ENCODE data around the gene GMDS.

DNA sequence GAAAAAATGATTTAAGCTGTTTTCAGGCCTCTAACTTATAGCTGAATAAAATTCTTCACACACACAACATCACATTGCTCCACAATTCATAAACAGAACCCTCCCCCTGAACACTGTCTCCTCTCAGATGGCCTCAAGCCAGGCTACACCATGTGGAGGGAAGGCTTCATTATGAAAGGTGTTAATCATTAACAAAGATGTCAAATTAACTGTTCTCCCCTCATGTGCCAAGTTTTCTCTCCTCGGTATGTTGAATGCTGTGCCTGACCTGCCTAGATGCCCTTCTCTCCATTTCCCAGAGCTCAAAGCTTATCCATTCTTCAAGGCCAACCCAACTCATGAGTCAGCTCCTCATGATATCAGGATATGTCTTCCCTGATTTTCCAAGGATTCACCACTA lies 210.4 kb downstream of the GMDS start:
- no peak for TF ChIP-seq POLR2A (IDR thresholded peaks at IDR 0.05)
- TF ChIP-seq, protein P1, sequence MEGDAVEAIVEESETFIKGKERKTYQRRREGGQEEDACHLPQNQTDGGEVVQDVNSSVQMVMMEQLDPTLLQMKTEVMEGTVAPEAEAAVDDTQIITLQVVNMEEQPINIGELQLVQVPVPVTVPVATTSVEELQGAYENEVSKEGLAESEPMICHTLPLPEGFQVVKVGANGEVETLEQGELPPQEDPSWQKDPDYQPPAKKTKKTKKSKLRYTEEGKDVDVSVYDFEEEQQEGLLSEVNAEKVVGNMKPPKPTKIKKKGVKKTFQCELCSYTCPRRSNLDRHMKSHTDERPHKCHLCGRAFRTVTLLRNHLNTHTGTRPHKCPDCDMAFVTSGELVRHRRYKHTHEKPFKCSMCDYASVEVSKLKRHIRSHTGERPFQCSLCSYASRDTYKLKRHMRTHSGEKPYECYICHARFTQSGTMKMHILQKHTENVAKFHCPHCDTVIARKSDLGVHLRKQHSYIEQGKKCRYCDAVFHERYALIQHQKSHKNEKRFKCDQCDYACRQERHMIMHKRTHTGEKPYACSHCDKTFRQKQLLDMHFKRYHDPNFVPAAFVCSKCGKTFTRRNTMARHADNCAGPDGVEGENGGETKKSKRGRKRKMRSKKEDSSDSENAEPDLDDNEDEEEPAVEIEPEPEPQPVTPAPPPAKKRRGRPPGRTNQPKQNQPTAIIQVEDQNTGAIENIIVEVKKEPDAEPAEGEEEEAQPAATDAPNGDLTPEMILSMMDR (IDR thresholded peaks at IDR 0.05), result no peak

Measured in heart left ventricle (tissue), 13 donors.